ENCODE data around the gene MPC2.
"Not testable (repeated sequence)": the region's sequence is repeated elsewhere in the genome, so short reads cannot be mapped to it uniquely, and the experiment has no call there.

The MPC2 gene

DNA sequence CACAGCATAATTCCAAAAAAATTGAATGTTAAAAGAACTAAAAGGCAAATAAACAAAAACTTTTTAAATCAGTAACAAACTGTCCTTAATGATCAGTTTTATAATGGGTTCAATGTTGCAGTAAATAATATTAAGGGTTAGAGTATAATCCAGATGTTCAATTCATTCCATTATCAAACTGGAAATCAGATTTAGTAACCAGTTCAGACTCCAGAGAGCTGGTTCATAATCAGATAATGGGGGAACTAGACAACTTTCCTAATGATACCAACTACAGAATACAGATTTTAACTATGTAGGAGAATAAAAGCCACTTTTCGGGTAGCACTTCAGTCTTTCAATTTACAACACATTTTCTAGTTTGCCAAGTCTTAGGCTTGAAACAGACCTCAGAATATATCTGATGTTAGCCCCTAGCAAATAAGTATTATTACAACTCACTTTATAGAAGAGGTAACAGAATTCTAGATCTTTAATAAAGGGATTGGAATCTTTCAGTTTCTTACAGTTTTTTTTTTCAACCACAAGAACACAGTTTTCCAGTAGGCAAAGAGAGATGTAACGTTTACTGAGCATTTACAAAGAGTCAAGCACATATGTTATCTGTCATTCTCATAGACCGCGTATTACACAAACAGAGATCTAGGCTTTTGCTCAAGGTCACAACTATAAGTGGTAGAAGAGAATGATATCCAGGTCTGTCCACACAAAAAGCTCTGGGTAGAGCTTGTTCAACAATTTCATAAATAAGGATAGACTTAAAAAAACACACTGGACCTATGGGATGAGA, 2.3 kb downstream of the MPC2 start:
- DNase-seq, result no peak

DNA sequence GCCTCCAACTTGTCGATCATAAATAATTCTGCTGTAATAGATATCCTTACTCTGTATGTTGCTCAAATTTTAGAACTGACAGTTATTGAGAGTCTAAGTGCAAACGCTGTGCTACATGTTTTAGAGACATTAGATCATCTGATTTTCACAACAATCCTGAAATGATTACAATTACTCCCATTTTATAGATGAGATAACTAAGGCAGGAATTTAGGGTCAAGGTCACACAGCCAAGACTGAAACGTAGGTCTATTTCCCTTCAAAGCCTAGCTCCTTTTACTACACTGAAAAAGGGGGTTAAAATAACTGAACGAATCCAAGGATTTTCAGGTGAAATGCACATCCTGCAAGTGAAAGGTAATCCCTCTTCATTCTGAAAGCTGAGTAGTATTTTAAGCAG, 3.1 kb downstream of the MPC2 start:
- no peak for DNase-seq

DNA sequence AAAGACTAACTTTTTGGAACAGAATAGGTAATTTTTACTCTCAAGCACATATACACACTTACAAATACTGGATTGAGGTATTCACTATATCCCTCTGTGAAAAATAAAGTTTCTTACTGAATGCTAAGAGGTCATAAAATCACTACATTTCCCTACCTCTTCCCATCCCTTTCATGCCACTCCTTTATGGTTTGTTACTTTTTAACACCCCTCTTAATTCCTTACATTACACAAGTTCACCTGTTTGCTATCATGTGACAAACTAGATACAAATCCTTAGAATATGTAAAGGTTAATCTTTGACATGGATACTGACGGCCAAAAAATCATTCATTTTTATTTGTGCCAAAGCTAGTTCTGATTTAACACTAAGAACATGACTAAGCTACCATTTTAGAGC, 7.1 kb downstream of the MPC2 start:
- no peak for DNase-seq

DNA sequence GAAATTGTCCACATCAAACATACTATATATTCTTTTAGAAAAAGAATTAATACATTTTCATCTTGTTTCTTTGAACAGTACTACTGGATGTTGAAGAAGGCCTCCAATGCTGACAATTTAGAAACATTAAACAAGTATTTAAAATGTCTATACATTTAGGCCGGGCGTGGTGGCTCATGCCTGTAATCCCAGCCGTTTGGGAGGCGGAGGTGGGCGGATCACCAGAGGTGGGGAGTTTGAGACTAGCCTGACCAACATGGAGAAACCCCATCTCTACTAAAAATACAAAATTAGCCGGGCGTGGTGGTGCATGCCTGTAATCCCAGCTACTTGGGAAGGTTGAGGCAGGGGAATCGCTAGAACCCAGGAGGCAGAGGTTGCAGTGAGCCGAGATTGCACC, 8.0 kb downstream of the MPC2 start:
- DNase-seq, result not testable (repeated sequence)

DNA sequence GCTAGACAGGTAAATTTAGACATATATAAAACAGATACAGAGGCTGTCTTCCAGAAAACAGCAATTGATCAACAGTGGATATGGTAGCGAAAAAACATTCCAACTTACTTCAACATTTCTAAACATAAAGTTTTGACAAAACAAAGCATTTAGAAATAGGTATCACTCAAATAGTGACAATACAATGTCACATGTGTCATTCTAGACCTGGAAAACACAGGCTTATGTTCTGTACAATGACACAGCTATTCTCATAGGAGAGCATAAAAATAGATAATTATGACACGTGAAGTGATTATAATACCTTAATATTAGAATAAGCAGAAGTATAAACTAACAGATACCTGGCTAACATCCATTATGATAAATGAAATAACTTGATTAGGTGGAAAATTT, 8.4 kb downstream of the MPC2 start:
- DNase-seq, result no peak

DNA sequence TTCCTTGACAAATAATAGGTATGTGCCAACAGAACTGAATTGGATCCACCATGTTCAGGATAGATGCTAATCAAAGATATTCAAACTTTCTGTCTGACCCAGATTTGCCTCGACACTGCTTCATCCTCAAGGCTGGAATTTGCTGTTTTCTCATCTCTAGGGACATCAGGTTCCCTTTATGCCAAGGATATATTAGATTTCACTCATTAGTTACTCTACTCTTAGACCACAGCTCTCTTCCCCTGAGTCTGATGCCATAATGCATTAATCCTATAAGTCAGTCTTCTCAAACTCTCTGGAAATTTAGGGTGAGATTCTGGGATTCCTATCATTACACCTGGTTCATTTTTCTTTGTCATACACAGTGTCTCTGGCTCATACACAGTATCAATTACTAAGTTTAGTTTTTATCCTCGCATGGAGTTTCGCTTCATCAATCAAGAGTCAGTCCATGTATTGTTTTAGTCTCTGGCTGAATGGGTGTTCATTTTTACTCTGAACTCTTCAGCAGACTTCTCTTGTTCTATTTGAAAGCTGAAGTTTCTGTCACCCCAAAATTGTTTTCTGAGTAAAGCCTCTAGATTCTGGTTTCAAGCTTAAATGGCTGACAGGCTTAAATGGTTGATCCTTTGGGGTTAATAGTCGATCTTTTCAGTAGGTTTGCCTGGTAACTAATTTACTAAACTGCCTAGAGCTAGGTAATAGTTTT, 9.7 kb downstream of the MPC2 start:
- no peak for DNase-seq

DNA sequence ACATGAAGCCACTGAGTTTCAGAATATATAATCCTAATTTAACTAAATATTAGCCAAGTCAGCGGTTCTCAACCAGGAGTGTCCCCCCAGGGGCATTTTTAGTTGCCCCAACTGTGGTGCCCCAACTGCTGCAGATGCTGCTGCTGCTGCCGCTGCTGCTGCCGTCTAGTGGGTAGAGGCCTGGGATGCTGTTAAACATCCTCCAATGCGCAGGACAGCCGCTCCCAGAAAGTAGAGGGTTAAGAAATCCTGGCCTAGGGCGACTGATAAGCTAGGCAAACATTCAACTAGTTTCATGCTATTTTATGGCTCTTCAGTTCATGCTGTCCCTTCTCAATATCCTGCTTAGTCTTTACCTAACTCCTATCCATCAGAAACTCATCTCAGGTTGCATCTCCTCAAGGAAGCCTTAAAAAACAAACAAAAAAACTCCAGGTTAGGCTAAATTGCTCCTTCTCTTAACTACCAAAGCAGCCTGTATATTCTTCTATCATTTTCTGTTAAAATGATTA, 10.3 kb downstream of the MPC2 start:
- no peak for DNase-seq

DNA sequence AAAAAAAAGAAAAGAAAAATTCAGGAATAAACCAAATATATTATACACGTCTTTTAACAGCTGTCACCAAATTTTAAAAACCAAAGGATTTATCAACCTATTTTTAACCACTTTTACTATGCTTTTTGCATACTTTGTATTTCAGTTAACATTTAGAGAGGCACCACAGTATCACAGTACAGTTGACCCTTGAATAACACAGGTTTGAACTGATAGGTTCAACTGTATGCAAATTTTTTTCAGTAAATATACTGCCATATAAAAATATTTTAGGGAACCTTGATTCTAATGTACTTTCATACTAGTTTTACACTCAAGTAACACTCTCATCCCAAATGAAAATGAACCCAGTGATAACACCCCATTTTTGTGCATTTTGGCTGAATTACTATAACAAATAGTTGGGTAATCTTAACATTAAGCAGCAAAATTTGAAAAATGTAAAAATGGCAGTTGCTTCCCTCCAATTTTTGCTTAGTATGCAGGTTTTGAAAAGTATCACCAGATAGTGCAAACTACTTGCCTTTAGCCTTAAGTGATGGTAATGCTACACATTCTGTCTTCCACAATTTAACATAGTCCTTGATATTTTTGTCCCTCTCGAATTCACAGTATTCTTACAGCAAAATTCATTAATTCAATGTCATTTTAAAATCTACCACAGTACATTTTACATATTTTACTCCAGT, 12.2 kb downstream of the MPC2 start:
- no peak for DNase-seq

DNA sequence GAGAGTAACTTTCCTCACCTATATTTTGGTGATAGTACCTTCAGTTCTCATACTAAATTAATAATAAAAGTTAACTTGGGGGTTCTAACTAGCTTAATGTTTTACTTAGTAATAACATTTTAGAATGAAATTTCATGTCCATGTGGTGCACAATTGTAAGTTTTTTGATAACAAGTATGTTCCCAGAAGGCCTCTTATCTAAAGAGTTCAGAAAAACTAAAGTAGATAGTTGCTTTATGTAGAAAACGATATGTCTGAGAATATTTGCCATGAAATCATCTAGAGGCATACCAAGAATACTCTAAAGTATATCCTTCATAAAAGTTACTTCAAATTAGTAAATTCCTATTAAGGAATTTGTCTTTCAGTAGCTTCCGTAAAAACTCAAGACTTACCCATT, 12.8 kb downstream of the MPC2 start:
- DNase-seq, result no peak

DNA sequence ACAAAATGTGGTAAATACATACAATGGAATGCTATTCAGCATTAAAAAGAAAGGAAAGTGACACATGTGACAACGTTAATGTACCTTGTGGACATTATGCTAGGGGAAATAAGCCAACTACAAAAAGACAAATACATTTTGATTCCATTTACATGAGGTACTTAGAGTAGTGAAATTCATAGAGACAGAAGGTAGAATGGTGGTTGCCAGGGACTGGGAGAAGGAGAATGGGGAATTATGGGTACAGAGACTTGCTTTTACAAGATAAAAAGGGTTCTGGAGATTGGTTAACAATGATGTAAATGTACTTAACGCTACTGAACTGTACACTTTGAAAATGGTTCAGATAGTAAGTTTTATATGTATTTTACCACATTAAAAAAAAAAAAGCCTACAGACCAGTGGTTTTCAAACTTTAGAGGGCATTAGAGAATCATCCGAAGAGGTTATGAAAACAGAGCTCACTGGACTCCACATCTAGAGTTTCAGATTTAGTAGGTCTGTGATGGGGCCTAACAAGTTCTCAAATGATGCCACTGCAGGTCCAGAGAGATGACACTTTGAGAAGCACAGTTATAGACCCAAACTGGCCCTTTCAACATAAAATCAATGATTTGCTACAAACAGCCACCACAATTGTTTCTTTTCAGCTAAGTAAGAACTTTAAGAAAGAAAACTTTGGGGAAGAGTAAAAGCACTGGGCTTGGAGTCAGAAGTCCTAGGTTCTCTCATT, 13.4 kb downstream of the MPC2 start:
- no peak for DNase-seq

DNA sequence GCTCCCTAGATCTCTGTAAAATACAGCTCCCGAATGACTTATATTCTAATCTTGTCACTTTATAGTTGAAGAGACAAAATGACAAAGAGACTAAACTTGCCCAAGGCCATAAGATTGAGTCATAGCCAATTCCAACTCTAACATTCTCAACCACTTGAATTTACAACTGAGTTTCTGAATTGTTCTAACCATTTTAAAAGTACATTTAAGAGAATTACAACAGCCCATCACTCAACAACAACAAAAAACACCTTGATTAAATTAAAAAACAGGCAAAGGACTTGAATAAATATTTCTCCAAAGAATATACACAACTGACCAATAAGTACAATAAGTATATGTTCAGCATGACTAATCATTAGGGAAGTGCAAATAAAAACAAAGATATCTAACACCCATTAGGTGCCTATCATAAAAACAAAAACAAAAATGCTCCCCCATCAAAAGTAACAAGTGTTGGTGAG, 14.2 kb downstream of the MPC2 start:
- no peak for DNase-seq

DNA sequence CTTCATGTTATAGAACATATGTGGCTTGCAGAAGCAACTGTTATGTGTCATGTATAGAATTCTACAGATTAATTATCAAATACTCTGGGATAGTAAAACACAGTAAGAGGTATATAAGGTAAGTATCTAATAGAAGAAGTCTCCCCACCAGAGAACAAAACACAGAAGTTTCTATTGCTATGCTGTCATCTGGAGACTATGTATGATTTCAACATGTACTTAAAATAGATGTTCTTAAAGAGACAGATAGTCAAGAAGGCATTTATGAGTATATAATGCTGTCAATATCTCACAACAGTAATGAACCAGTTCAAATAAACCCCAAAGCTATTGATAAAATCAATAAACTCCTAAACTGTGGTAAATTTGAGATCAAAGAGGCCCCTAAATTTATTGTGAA, 14.8 kb downstream of the MPC2 start:
- DNase-seq, result no peak

DNA sequence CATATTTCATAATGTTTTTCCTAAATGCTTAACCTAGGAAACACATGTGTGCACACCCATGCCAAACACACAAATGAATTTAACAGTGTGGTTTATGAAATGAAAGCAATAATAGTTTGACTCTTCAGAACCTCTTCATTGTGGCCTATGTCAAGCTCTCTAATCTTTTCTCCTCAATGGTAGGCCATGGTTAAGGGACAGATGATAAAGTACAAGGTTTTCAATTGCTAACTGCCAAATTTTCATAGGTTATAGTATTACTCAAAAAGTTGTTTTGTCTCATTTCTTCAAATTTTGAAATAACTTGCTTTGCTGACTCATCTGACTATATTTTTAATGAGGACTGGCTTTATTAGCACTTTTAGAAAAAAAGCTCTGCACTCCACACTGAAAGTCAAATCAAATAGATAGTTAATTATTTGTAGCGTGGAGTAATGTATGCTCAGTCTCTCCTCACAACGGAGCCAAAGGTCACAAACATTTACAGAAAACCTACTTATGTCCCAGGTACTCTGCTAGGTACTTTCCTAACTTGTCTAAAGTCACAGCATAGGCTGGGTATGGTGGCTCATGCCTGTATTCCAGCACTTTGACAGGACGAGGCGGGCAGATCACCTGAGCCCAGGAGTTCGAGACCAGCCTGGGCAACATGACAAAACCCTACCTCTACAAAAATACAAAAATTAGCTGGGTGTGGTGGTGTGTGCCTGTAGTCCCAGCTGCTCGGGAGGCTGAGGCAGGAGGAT, 19.9 kb downstream of the MPC2 start:
- no peak for DNase-seq

DNA sequence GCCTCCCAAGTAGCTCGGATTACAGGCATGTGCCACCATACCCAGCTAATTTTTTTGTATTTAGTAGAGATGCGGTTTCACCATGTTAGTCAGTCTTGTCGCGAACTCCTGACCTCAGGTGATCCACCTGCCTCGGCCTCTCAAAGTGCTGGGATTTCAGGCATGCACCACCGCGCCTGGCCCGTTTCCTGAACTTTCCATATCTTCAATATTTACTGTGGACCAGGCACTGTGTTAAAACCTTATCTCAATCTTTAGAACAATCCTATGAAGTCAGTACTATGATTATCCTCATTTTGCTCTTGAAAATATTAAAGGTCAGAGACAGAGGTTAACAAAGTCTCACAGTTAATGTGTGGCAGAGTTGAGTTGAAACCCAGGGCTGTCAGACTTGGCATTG, 21.3 kb downstream of the MPC2 start:
- DNase-seq, result no peak

DNA sequence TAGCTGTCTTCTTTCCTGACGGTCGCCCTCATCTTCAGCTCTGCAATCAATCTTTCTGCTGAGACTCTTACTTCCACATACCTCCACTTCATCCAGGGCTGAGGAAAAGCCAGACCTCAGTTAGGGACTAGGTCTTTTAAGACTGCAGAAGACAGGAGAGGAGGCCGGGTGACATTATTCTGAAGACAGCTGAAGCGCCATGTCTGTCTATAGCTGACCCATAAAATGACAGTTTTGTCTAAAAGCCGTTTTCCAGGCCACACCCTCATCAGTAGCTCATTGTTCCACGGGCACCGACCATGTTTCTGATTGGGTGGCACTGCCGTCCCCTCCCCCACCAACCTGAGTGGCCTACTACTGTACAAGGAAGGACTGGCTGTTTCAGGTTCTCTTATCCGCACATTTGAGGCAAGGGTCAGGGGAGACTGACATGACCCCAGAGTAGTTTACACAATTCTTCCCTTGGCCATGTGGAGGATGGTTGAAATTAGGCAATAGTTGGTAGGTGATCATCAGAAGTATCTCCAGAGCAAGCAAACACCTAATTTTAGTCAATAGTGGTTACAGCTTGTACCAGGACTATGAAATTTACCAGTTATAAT, 22.9 kb downstream of the MPC2 start, which contains the start of gene ADCY10:
Gene ADCY10 (minus strand): TSS at position 240 of the 602 bp plus-strand sequence. CDS start 8,994 bp downstream, outside the sequence.
- DNase-seq, result no peak

DNA sequence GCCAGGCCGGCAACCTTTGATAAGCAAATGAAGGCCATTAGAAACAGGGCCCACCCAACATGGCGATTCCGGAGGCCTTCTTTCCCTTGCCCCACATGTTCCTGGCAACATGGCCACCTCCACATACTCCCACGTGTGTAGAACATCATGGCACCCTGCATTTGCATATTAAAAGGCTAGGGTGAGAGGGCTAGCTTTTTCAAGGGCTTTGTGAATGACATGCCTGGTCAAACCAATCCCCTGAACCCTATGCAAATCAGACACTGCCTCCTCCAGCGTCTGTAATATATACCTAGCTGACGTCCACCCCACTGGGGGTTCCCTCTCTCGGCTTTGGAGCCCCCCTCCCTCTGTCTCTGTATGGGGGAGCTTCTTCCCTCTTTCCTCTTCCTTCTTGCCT, 24.6 kb downstream of the MPC2 start:
- DNase-seq, result no peak

DNA sequence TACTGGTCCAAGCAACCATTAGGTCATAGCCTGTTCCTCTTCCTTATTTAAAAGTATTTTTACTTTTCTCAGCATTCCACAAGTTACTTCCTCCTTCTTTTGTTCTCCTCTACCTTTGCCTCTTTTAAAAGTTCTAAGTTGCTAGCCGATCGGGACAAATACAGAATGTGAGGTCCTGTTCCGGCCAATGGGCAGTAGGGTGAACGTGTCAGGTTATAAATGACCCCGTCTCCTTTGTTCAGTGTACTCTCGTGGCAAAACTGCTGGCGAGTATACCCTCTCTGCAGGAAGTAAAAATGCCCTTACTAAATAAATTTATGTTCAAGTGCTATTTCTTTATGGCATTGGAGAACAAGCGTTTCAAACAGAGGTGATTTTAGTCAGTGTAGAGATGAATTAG, 25.5 kb downstream of the MPC2 start:
- DNase-seq, result no peak

DNA sequence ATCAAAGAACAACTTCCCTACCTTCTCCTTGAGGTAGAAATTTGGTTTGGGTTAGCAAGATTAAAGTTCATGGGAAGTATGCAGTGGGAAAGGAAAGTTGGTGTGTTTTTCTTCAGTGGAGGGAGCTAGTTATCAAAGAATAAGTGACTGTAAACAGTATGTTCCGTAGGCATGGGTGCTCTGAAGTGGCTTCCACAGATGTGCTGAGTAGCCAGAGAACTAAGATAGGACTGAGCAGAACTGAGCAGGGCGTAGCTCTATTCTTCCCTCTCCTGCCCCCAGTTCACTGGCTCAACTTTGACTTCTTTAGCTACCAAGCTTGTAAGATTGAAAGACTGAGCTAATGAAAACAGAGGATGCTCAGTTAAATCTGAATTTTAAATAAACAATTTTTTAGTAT, 26.3 kb downstream of the MPC2 start:
- no peak for DNase-seq

DNA sequence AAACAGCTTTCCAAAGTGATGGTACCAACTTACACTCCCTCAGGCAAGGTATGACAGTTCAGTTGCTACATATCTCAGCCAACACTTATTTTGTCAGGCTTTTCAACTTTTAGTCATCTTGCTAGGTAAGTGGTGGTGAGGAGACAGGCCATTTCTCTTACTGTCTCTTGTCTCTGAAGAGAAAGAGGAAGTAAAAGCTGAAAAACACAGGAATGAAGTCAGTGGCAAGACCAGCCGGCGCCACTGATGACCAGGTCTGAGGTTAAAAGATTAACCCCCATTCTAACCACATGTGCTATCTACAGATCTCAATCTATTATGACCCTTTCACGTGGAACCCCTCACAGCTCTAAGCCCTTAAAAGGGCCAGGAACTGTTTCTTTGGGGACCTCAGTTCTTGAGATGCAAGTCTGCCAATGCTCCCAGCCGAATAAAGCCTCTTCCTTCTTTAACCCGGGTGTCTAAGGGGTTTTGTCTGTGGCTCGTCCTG, 27.1 kb downstream of the MPC2 start:
- DNase-seq, result no peak

DNA sequence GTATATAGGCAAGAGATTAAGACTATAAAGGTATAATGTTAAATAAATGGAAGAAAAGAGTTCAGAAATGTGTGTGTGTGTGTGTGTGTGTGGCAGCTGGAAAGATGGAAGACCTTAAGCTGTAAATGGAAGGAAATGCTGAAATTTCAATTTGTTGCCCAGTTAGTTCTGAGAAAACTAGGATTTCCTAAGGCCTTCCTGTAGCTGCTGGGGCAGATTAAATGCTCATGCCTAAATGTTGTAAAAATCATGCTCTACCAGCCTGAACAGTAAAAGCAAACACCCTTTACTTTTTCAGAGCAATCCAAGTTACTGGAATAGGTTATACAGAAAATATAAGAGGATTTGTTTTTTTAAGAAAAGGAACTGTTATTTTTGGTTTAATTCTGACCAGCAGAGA, 31.2 kb downstream of the MPC2 start:
- no peak for DNase-seq

DNA sequence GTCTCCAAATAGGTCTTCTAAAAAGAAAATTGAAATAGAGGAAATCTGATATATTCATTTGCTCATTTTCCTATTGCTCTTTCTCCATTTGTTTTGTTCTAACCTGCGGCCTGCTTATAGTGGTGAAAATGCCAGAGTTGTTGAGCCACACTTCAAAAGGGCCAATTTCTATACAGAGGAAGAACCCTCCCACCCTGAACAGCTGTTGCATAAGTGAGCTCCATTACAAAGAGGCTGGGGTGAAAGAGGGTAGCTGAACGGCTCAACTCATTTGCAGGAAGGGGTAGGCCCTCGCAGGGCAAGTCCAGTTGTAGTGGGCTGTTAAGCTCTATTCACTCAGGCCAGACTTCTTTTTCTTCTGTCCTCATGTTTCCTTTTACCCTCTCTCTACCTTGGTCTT, 31.7 kb downstream of the MPC2 start:
- no peak for DNase-seq
